Measurements from ENCODE around the gene GFOD1.

- TF ChIP-seq CTCF (IDR thresholded peaks at IDR 0.05) (no peak), POLR2A (IDR thresholded peaks at IDR 0.05) (no peak)
Observed at GRCh38 chr6:13453153-13453552, 34.2 kb downstream of the GFOD1 start.
